Activated naive CD4-positive, alpha-beta T cell treated with Interleukin-2 at 50 U/mL for 16 hours (primary cell): ENCODE results near the gene DOCK4.

Experiments used
- DNase-seq: peaks from one replicate; pipeline ENCODE4 v3.0.0-alpha.2; 2020

DOCK4 gene

DNA sequence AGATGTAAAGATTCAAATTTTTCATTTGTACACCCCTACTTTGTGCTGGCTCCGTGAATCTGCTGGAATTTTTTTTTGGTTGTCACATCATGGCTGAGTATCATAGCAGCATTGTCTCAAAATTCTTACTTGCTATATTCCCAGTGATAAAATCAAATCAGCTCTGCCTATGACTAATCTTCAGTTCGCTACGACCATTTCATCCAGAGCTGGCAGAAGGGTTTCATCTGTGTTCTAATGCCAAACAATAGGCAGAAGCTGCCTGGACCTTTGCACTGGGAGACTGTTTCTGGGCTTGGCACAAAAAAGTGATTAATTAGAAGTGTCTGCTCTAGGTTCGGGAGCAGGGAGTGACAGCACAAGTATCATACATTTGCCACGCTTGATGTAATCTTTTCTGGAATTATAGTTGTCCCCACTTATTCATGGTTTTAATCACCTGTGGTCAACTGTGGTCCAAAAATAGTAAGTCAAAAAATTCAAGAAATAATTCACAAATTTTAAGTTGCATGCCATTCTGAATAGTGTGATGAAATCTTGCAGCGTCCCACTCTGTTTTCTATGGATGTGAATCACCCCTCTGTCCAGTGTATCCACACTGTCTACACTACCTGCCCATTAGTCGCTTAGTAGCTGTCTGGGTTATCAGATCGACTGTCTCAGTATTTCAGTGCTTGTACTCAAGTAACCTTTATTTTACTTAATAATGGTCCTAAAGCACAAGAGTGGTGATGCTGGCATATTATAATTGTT, 523.4 kb downstream of the DOCK4 start:
- DNase-seq: no peak

DNA sequence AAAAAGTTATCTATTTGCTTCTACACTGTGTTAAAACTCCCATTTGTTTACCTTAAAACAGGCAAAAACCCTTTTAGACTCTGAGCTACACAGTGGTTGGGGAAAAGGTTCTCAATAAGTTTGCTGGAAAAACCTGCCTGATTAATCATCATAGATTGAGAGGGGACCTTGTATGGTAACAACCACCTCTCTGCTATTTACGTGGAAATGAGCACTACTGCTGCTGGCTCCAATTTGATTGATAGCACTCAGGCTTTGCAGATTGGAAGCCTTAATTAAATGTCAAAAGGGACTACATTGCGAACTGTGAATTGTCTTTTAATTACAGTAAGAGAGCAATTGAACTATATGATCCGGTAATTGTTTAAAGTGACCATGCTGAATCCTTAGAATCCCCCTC, 525.0 kb downstream of the DOCK4 start:
- no peak for DNase-seq

DNA sequence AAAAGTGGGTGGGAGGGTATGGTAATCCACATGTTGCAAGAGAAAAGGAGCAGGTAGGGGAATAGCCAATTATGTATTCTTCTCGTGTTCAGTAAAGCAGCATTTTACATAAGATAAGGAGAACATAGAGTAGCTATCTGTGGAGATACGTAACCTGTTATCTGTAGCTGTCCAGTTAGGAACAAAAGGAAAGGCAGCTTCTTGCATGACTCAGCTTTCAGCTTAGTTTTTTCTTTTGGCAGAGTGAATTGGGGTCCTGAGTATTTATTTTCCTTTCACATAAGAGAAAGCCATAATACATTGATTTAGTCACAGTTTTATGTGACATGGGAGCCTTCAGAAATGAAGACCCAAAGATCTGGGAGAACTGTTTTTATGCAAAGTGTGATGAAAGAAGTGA, 527.2 kb downstream of the DOCK4 start:
- DNase-seq: no peak

DNA sequence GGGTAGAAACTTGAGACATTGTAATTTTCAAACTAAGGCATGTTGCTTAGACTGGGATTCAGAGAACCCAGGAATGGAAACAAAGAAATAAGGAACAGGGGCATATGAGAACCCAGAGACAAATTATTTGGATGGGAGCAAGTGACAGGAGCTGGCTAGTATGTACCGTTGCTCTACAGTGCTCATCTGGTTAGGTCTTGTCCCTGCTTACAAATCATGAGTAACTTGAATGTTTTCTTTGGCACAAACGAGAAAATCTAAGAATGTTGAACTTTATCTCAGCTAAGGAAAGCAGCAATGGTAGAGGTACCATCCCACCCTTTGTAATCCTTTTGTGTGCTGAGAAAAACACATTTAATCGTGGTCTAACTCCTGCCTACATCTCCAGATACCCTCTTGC, 527.9 kb downstream of the DOCK4 start:
- DNase-seq: no peak

DNA sequence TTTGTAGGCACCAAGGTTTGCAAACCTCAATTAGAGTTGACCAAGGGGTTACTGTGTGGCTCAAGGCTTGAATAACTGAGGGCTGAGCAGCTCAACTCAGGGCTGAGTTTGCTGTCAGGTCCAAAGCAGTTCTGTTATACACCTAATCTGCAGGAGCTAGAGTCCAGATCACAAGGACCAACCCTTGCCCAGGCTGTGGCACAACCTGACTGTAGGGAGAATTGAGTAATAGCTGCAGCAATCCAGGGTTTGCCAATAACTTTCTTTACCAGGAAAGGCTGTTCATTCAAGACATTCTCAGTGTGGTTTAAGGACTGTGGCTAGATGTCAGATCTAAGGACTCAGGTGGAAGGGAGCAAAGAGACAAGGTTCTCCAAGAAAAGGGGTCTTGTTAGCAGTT, 528.4 kb downstream of the DOCK4 start:
- no peak for DNase-seq

DNA sequence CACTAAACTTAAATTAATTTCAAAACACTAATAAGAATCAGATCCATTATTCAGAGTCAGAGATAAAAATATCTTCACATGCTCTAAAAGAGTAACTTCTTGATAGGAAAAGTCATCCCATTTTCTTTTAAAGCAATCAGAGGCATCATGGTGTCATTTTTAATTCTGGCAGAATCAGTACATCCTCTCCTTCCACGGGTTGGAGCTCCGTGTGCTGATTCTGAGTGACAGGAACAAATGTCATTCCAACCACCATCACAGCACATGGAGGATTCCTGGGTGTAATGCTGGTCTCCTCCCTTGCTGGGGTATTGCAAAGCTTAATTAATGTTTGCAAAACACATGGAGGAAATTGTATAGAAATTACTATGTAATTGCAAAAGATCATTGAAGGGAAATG, 529.4 kb downstream of the DOCK4 start:
- DNase-seq: no peak
